Activated CD4-positive, alpha-beta T cell treated with anti-CD3 and anti-CD28 coated beads for 1 hour (primary cell): ENCODE data around the gene FKBP2.
"Not testable (repeated sequence)": the region's sequence is repeated elsewhere in the genome, so short reads cannot be mapped to it uniquely, and the experiment has no call there.

ENCODE experiments used
- DNase-seq: peaks from one replicate; pipeline ENCODE4 v3.0.0-alpha.2; 2020

Gene FKBP2

GRCh38 chr11:64234647-64235379 is 6.1 kb upstream of the FKBP2 start:
- DNase-seq = peak; percentile 35

DNA sequence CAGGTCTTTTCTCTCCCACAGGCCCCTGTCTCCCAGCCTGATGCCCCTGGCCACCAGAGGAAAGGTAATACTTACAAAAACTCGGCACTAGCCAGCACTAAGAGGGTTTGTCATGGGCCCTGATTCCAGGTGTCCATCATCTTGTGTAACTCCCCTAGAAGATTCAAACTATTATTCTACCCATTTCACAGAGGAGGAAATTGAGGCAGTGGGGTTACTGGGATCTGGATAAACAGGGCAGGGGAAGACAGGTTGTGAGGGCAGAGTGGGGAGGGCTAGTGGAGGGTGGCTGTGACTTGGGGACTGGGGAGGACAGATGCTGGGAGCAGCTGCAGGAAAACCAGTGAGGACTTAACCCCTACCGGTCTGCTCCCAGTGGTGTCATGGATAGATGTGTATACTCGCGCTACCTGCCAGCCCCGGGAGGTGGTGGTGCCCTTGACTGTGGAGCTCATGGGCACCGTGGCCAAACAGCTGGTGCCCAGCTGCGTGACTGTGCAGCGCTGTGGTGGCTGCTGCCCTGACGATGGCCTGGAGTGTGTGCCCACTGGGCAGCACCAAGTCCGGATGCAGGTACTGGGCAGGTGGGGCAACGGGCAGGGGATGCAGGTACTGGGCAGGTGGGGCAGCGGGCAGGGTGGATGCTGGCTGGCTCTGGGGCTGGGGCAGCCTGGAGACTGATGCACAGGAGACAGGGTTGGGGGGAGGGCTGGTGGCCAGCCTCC is 5.3 kb upstream of the FKBP2 start:
- no peak for DNase-seq

GRCh38 chr11:64237484-64237951 is 3.4 kb upstream of the FKBP2 start:
- no peak for DNase-seq

GRCh38 chr11:64238076-64238475 is 2.8 kb upstream of the FKBP2 start:
- no peak for DNase-seq

- no peak for DNase-seq
Measured at GRCh38 chr11:64238999-64239398, 1.9 kb upstream of the FKBP2 start.

DNA sequence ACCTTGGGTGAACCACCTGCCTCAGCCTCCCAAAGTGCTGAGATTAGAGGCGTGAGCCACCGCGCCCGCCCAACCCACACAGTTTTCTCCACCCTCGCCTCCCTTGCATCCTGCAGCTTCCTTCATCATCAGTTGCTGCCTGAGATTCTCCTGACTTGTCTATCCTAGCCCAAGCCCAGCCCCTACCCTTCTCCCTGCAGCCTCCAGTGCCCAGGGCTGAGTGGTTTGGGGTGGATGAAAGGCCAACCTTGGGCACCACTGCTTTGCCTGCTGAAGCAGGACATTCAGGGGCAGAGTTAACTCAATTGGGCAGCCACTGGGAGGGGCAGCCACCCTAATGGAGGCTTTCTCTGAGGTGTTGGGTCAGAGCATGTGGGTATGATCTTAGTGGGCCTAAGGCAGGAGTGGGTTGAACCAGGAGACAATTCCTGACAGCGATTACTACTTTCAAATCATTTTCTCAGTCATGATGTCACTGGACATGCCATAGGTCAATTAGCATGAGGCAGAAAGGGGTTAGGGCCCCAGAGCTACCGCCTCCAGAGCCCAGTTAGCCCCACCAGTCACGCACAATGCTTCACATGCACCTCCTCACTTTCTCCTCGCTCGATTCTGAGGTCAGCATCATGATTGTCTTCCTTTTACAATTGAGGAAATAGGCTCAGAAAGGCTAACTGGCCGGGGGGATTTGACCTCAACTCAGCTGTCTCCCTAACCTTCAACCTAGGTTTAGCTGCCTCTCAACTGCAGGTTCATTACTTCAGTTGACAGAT is 1.0 kb upstream of the FKBP2 start:
- DNase-seq = no peak

GRCh38 chr11:64241241-64241490 is 271 bp downstream of the FKBP2 start:
- DNase-seq = peak; percentile 100

GRCh38 chr11:64241491-64242374 is 838 bp downstream of the FKBP2 start:
- no peak for DNase-seq

- no peak for DNase-seq
Measured at GRCh38 chr11:64243236-64243854, 2.5 kb downstream of the FKBP2 start.

GRCh38 chr11:64244107-64244506 is 3.2 kb downstream of the FKBP2 start:
- DNase-seq = no peak

- no peak for DNase-seq
Measured at GRCh38 chr11:64244966-64245365, 4.1 kb downstream of the FKBP2 start.

DNA sequence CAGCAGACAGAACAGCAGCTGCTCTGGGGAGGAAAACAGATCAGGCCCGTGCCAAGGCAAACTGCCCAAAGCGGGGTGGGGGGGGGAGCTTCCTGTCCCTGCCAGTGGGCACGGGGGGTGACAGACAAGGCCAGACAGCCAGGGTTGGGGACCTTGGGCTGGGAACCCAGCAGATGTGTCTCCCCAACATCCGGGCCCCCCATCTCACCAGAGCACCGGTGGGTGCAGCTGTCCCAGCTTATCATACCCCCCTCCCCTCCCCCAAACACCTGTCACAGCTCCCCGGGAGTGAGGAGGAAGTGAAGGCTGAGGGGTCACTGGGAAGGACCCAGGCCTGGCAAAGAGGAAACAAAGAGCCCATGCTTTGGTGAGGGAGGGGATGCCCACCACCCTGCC is 4.5 kb downstream of the FKBP2 start:
- peak; percentile 19 for DNase-seq

GRCh38 chr11:64245797-64246620 is 5.1 kb downstream of the FKBP2 start:
- peak; percentile 62 for DNase-seq

- DNase-seq = not testable (repeated sequence)
Measured at GRCh38 chr11:64246621-64246870, 5.7 kb downstream of the FKBP2 start.

DNA sequence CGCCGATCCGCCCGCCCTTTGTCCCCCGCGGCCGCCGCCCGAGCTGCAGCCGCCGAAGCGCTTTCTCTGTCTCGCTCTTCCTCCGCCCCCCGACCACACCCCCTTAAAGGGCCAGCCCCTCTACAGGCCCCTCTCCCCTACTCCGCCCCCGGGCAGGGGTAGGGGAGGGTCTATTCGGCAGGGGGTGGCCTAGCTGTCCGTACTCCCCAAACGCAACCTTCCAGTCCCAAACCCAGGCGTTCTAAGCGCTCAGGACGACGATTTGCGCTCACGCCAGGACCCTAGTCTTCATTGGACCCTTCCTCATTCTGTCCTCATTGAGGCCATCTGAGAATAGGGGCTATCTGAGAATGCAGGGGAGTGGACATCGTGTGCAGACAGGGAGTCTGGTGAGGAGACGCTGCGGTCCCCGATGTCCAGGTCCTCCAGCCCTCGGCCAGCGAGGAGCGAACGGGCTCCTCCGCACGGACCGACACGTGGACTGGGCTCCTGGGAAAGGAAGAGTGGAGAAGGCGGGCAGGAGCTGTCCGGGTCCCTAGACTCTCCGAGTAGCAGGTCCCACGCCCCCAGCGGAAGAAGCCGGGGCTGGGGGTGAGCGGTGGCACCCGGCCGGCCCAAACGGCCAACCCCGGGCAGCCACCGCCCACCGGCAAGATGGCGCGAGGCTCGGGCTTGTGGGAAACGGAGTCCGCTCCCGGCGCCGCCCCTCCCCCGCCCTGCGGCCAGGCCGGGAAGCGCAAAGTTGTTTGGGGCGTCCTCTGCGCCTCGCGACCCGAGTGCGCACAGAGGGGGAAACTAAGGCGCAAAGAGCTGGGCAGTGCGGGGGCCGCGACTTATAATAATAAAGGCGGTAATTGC is 6.2 kb downstream of the FKBP2 start, which contains the start of gene PPP1R14B:
PPP1R14B (minus strand) TSS at position 73 of the 858 bp plus-strand sequence. CDS start 270 bp downstream, outside the sequence.
- DNase-seq = peak; percentile 63

DNA sequence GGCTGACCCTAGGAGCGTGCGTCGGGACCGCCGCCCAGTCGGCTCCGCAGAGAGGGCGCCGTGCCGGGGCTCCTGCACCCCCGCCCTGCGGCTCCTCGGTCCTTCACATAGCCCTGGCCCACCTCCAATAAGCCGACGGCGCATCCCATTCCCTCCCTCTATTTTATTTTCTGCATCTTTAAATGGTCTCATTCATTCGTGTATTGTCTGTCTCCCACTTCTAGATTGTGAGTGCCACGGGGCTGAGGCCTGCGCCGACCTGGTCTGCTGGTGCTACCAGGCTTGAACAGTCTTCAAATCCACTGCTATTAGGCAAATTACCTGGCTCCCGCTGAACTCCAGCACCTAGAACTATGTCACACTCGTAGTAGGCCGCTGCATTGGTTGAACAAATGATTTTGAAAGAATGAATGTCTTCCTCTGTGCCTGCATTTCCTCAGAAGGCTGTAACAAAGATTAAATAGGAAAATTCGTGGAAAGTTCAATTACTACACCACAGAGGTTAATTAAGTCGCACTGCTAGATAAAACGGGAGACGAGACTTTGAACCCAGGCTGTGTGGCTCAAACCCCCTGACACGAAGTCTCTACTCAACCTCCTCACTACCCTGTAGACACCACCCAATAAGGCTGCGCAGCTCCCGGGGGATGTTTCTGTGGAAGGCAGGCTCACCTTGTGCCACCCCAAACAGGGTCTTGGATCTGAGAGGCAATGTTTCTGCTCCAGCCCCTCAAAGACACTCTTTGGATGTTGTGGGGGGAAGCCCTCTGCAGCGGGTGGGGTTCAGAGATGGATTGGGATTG is 7.0 kb downstream of the FKBP2 start:
- DNase-seq = no peak

DNA sequence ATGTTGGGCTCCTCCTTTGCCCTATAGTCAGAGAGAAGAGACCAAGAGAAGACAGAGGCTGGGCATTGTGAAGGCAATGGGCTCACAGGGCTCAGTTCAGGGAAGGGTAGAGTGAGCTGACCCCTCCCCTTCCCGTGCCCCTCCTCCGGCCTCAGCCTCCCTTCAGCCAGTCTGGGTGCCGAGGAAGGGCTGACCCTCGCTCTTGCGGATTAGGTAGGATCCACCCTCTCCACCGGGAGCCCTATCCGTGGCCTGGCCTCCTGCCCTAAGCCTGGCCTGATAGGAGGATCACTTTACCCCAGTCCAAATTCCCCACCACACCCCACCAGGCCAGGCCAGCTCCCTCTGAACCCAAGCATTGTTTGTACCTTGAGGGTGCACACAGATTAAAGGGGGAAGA is 7.7 kb downstream of the FKBP2 start:
- DNase-seq = no peak

DNA sequence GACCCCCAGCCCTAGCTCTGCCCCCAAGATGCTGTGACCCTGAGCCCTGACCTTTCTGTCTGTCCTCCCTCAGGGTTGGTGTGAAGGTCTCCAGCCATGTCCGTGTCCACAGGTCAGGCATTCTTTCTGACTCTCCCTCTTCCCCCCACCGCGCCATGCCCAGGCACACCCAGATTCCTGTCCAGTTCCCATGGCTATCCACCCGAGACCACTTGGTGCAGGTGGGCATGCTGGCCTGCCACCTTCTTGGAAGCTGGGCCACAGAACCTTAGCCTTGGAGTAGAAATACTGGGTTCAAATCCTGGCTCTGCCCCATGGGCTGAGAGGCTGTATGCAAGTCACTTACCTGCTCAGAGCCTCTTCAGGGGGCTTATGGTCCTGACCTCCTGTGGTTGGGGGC is 8.1 kb downstream of the FKBP2 start:
- DNase-seq = no peak

- no peak for DNase-seq
Measured at GRCh38 chr11:64249563-64250414, 8.9 kb downstream of the FKBP2 start.
